Measurements from ENCODE around the gene HEMK1. TPM values are rescaled to one million over a fixed set of nuclear protein-coding genes. Genes with fewer than 3 reads are reported as not detected.

The HEMK1 gene
- total RNA-seq, 1 experiment from 2014 or later = 20.9 TPM

GRCh38 chr3:50644561-50644960, 75.2 kb downstream of the HEMK1 start:
- H3K36me3 Mint-ChIP-seq = peaks cover 15% of the 10 kb centered on the region
- POLR2A ChIA-PET = no interaction called here
- H3K9me3 Mint-ChIP-seq = no peaks in the 10 kb centered on the region
- no peak overlapping the region for H3K27ac Mint-ChIP-seq
- TF ChIP-seq GABPB1 (CRISPR knock-in tag; IDR thresholded peaks at IDR 0.05) (no peak), FOXJ3 (CRISPR knock-in tag; IDR thresholded peaks at IDR 0.05; ENCODE audit: borderline replicate concordance) (no peak), SMAD4 (CRISPR knock-in tag; IDR thresholded peaks at IDR 0.05) (no peak), ZSCAN18 (CRISPR knock-in tag; IDR thresholded peaks at IDR 0.05) (no peak), MAX (CRISPR knock-in tag; IDR thresholded peaks at IDR 0.05) (no peak), AR (CRISPR knock-in tag; IDR thresholded peaks at IDR 0.05) (no peak), TP53 (CRISPR knock-in tag; IDR thresholded peaks at IDR 0.05) (no peak), ZNF425 (CRISPR knock-in tag; conservative IDR thresholded peaks at IDR 0.05) (no peak)
- H3K4me3 Mint-ChIP-seq = no peak overlapping the region
- ATAC-seq (no peak), DNase-seq (ENCODE audit: low spot score) (no peak)
- no peaks in the 10 kb centered on the region for H3K27me3 Mint-ChIP-seq (ENCODE audit: low read depth)
- peaks cover 21% of the 10 kb centered on the region for H3K4me1 Mint-ChIP-seq
- CTCF ChIA-PET = interaction anchor here (1.3 to 2.6 kb wide), 3 partner anchors 8 to 33 kb away, joined by 3 to 10 read pairs (median 4); partner anchors contain the start of gene CISH

- Mint-ChIP-seq H3K9me3 (no peaks in the 10 kb centered on the region), H3K27ac (no peak overlapping the region), H3K27me3 (ENCODE audit: low read depth) (no peaks in the 10 kb centered on the region), H3K4me1 (peaks cover 26% of the 10 kb centered on the region), H3K36me3 (peaks cover 15% of the 10 kb centered on the region), H3K4me3 (no peak overlapping the region)
- ChIA-PET POLR2A (no interaction called here), CTCF (interaction anchor here (1.3 to 1.4 kb wide), 2 partner anchors 30 to 34 kb away, joined by 3 to 4 read pairs; partner anchors contain the start of gene CISH)
- no peak for DNase-seq (ENCODE audit: low spot score)
- ATAC-seq = no peak
- TF ChIP-seq E2F1 (CRISPR knock-in tag; IDR thresholded peaks at IDR 0.05) (no peak), ZBTB21 (CRISPR knock-in tag; IDR thresholded peaks at IDR 0.05; ENCODE audit: borderline replicate concordance) (no peak), FOXJ3 (CRISPR knock-in tag; IDR thresholded peaks at IDR 0.05; ENCODE audit: borderline replicate concordance) (no peak), ZMAT4 (CRISPR knock-in tag; IDR thresholded peaks at IDR 0.05) (no peak), USF1 (CRISPR knock-in tag; IDR thresholded peaks at IDR 0.05) (no peak), SMAD3 (CRISPR knock-in tag; IDR thresholded peaks at IDR 0.05; ENCODE audit: borderline replicate concordance) (no peak), SOX15 (CRISPR knock-in tag; IDR thresholded peaks at IDR 0.05) (no peak), PRDM15 (CRISPR knock-in tag; IDR thresholded peaks at IDR 0.05) (no peak), CDX4 (CRISPR knock-in tag; IDR thresholded peaks at IDR 0.05; ENCODE audit: borderline replicate concordance) (no peak), TEAD1 (CRISPR knock-in tag; IDR thresholded peaks at IDR 0.05) (no peak), RORB (CRISPR knock-in tag; IDR thresholded peaks at IDR 0.05) (no peak), GABPB1 (CRISPR knock-in tag; IDR thresholded peaks at IDR 0.05) (no peak)
Observed at GRCh38 chr3:50645378-50645777, 76.1 kb downstream of the HEMK1 start.
